HL-60 (cell line): ENCODE results near the gene CPZ.

ENCODE experiments used
- POLR2AphosphoS5 ChIP-seq: IDR thresholded peaks from 2 replicates; pipeline ENCODE4 v1.6.1; 2012; ENCODE audit warnings: low read depth
- REST ChIP-seq: IDR thresholded peaks from 2 replicates; pipeline ENCODE4 v1.6.1; 2012; ENCODE audit warnings: low read depth; ENCODE audit not compliant: insufficient replicate concordance
- TF ChIP-seq, protein P1 (sequence below): IDR thresholded peaks from one replicate; pipeline ENCODE4 v1.5.1; 2011; ENCODE audit warnings: low read length, control low read depth, inconsistent platforms; ENCODE audit not compliant: insufficient read depth

GRCh38 chr4:8656711-8657380 lies 64.3 kb downstream of the CPZ start:
- TF ChIP-seq REST: no peak
- TF ChIP-seq, protein P1, sequence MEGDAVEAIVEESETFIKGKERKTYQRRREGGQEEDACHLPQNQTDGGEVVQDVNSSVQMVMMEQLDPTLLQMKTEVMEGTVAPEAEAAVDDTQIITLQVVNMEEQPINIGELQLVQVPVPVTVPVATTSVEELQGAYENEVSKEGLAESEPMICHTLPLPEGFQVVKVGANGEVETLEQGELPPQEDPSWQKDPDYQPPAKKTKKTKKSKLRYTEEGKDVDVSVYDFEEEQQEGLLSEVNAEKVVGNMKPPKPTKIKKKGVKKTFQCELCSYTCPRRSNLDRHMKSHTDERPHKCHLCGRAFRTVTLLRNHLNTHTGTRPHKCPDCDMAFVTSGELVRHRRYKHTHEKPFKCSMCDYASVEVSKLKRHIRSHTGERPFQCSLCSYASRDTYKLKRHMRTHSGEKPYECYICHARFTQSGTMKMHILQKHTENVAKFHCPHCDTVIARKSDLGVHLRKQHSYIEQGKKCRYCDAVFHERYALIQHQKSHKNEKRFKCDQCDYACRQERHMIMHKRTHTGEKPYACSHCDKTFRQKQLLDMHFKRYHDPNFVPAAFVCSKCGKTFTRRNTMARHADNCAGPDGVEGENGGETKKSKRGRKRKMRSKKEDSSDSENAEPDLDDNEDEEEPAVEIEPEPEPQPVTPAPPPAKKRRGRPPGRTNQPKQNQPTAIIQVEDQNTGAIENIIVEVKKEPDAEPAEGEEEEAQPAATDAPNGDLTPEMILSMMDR: no peak
- TF ChIP-seq POLR2AphosphoS5: no peak
